ENCODE data around the gene ARL2BP.

DNA sequence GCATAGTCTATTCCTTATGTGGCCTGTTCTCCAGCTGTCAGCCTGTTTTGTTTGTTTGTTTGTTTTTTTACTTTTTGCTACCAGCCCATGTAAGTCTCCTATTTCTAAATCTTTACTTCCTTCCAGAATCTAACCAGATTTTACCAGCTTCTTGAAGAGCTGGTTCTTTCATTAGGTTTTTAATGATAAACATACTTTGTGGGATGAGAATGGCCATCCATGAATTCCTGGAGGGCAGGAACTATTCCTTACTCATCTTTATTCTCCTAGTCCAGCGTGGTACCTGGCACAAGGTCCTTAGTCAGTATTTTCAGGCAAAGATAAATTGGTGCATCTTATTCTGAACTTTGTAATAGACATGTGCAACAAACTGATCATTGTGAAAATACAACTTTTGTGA is 41.6 kb upstream of the ARL2BP start:
- TF ChIP-seq, protein P1, sequence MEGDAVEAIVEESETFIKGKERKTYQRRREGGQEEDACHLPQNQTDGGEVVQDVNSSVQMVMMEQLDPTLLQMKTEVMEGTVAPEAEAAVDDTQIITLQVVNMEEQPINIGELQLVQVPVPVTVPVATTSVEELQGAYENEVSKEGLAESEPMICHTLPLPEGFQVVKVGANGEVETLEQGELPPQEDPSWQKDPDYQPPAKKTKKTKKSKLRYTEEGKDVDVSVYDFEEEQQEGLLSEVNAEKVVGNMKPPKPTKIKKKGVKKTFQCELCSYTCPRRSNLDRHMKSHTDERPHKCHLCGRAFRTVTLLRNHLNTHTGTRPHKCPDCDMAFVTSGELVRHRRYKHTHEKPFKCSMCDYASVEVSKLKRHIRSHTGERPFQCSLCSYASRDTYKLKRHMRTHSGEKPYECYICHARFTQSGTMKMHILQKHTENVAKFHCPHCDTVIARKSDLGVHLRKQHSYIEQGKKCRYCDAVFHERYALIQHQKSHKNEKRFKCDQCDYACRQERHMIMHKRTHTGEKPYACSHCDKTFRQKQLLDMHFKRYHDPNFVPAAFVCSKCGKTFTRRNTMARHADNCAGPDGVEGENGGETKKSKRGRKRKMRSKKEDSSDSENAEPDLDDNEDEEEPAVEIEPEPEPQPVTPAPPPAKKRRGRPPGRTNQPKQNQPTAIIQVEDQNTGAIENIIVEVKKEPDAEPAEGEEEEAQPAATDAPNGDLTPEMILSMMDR (IDR thresholded peaks at IDR 0.05) = no peak
- no peak for TF ChIP-seq EZH2 (IDR thresholded peaks at IDR 0.05; ENCODE audit: borderline replicate concordance, insufficient read depth, low read depth, low read length, poor library complexity, severe bottlenecking)

Data from B cell (primary cell).